Measurements from ENCODE around the gene MMP20.

The MMP20 gene

GRCh38 chr11:102608699-102609098 is 16.4 kb downstream of the MMP20 start:
- TF ChIP-seq MYC (IDR thresholded peaks at IDR 0.05; ENCODE audit: low read depth, low read length) (no peak), CTCF (IDR thresholded peaks at IDR 0.05; ENCODE audit: low read depth, low read length) (no peak), POLR2A (IDR thresholded peaks at IDR 0.05; ENCODE audit: extremely low read depth, insufficient read length) (no peak), MAX (IDR thresholded peaks at IDR 0.05; ENCODE audit: low read depth, low read length) (no peak)
- DNase-seq (ENCODE audit: low read depth), result no peak
- no peak overlapping the region for H3K4me3 ChIP-seq (ENCODE audit: low read depth, low read length)

- no peak for TF ChIP-seq POLR2A (IDR thresholded peaks at IDR 0.05; ENCODE audit: extremely low read depth, insufficient read length)
- TF ChIP-seq MAX (IDR thresholded peaks at IDR 0.05; ENCODE audit: low read depth, low read length), result no peak
- H3K4me3 ChIP-seq (ENCODE audit: low read depth, low read length), result no peak overlapping the region
- DNase-seq (ENCODE audit: low read depth), result no peak
Measured at GRCh38 chr11:102604875-102605274, 20.3 kb downstream of the MMP20 start.

GRCh38 chr11:102604011-102604410 is 21.1 kb downstream of the MMP20 start:
- DNase-seq (ENCODE audit: low read depth), result no peak
- TF ChIP-seq POLR2A (IDR thresholded peaks at IDR 0.05; ENCODE audit: extremely low read depth, insufficient read length) (no peak), MYC (IDR thresholded peaks at IDR 0.05; ENCODE audit: low read depth, low read length) (no peak), MAX (IDR thresholded peaks at IDR 0.05; ENCODE audit: low read depth, low read length) (no peak), CTCF (IDR thresholded peaks at IDR 0.05; ENCODE audit: low read depth, low read length) (no peak)
- H3K4me3 ChIP-seq (ENCODE audit: low read depth, low read length), result no peak overlapping the region

GRCh38 chr11:102603576-102603975 is 21.6 kb downstream of the MMP20 start:
- DNase-seq (ENCODE audit: low read depth), result no peak
- TF ChIP-seq CTCF (IDR thresholded peaks at IDR 0.05; ENCODE audit: low read depth, low read length), result no peak
- no peak for TF ChIP-seq POLR2A (IDR thresholded peaks at IDR 0.05; ENCODE audit: extremely low read depth, insufficient read length)
- no peak for TF ChIP-seq MYC (IDR thresholded peaks at IDR 0.05; ENCODE audit: low read depth, low read length)
- TF ChIP-seq MAX (IDR thresholded peaks at IDR 0.05; ENCODE audit: low read depth, low read length), result no peak
- no peak overlapping the region for H3K4me3 ChIP-seq (ENCODE audit: low read depth, low read length)

- no peak overlapping the region for H3K4me3 ChIP-seq (ENCODE audit: low read depth, low read length)
- no peak for DNase-seq (ENCODE audit: low read depth)
- TF ChIP-seq MAX (IDR thresholded peaks at IDR 0.05; ENCODE audit: low read depth, low read length), result no peak
- no peak for TF ChIP-seq POLR2A (IDR thresholded peaks at IDR 0.05; ENCODE audit: extremely low read depth, insufficient read length)
- TF ChIP-seq MYC (IDR thresholded peaks at IDR 0.05; ENCODE audit: low read depth, low read length), result no peak
- no peak for TF ChIP-seq CTCF (IDR thresholded peaks at IDR 0.05; ENCODE audit: low read depth, low read length)
Measured at GRCh38 chr11:102603091-102603490, 22.0 kb downstream of the MMP20 start.

- no peak for DNase-seq (ENCODE audit: low read depth)
- TF ChIP-seq CTCF (IDR thresholded peaks at IDR 0.05; ENCODE audit: low read depth, low read length), result no peak
- no peak for TF ChIP-seq MYC (IDR thresholded peaks at IDR 0.05; ENCODE audit: low read depth, low read length)
- TF ChIP-seq MAX (IDR thresholded peaks at IDR 0.05; ENCODE audit: low read depth, low read length), result no peak
- TF ChIP-seq POLR2A (IDR thresholded peaks at IDR 0.05; ENCODE audit: extremely low read depth, insufficient read length), result no peak
- H3K4me3 ChIP-seq (ENCODE audit: low read depth, low read length), result no peak overlapping the region
Measured at GRCh38 chr11:102600666-102601065, 24.5 kb downstream of the MMP20 start.

Data from NB4 (cell line).